Peyer's patch (tissue), 4 donors: ENCODE results near the gene GLRA3.

Experiments
- CTCF ChIP-seq, 6 experiments: fragments of 450-650 bp in 4 of 6; fragments of 200-600 bp in 2 of 6; sonication (generic) in 1 of 6; IDR thresholded peaks; one replicate each; pipeline ENCODE4 v1.5.1; 2017 to 2019; ENCODE audit warnings: antibody characterized with exemption in 6 of 6, mild to moderate bottlenecking in 3 of 6, moderate library complexity in 1 of 6
- POLR2A ChIP-seq, 2 donors: fragments of 450-650 bp; IDR thresholded peaks; one replicate each; pipeline ENCODE4 v1.5.1; 2017; ENCODE audit warnings: antibody characterized with exemption in 2 of 2, mild to moderate bottlenecking in 2 of 2, moderate library complexity in 2 of 2

DNA sequence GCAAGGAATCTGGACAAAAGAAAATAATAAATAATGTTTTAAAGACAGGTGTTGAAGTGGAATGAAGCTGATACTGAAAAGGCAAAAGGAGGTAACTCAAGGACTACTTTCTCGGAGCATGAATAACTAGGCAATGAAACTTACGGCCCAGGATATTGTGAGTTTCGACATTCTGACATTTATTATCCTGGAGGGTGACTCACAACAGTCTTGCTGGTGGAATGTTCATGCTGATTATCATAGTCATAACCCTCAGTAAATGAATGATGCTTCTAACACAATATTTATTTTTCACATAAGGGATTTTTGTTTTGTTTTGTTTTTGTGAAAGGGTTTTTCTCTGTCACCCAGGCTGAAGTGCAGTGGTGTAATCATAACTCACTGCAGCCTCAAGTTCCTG is 159.8 kb downstream of the GLRA3 start:
- TF ChIP-seq CTCF (IDR thresholded peaks at IDR 0.05) (no peak), POLR2A (IDR thresholded peaks at IDR 0.05) (no peak)
